A172 (cell line): Measurements from ENCODE around the gene NQO1. TPM values are rescaled to one million over a fixed set of nuclear protein-coding genes. Genes with fewer than 3 reads are reported as not detected.
A peak's percentile ranks its signal among the peaks of the same experiment; 100 is the strongest.
"Not testable (repeated sequence)": the region's sequence is repeated elsewhere in the genome, so short reads cannot be mapped to it uniquely, and the experiment has no call there.

Experiments
- DNase-seq: peaks from one replicate; pipeline ENCODE4 v3.0.0-alpha.2; 2015; ENCODE audit warnings: low spot score
- total RNA-seq: library from RNA; depleted of rRNA; stranded (reverse); fragments of >200 nt; shearing (Covaris generic); gene quantifications from 2 replicates; pipeline ENCODE4 v1.2.3, GENCODE V29; 2014; rRNA removed

Gene NQO1
- 350 and 386 TPM in 2 replicates for total RNA-seq

DNA sequence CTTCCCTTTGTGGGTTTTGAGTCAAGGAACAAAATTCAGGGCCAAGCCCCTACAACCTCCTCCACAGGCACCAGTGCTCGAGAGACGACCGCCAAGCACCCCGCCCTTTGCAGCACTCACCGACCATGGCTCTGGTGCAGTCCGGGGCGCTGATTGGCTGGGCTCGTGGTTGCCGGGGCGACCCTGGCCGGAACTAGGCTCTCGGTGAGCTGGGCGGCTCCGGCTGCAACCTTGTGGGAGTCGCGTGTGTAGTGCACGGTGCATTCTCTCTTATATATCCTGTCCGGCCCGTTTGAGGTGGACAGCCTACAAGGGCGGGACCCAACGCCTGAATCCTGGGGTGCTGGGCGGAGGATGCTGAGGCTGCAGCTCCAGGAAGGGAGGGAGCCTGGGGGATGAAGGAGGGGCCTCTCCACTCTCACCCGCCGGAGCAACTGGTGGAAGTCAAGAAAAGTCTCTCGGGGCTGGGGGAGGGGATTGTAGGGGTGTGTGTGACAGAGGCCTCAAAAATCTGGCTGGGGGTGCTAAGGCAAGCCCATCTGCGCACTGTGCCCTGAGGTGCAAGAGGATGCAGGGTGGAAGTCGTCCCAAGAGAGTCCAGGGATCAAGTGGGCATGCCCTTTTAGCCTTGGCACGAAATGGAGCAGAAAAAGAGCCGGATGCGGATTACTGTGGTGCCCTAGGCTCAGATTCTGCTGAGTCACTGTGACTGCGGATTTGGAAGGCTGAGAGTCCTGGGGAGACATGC lies at the start of gene NQO1:
Gene NQO1 (minus strand): TSS at position 248 of the 748 bp plus-strand sequence. CDS start 121 bp downstream, at position 127.
- DNase-seq, result peak; percentile 99

GRCh38 chr16:69775563-69775962 lies 49.2 kb upstream of the NQO1 start:
- DNase-seq, result no peak

GRCh38 chr16:69773260-69773947 lies 47.0 kb upstream of the NQO1 start:
- DNase-seq, result no peak

- no peak for DNase-seq
Observed at GRCh38 chr16:69771651-69771967, 45.2 kb upstream of the NQO1 start.

- no peak for DNase-seq
Observed at GRCh38 chr16:69769404-69769803, 43.0 kb upstream of the NQO1 start.

- DNase-seq, result no peak
Observed at GRCh38 chr16:69768666-69769065, 42.3 kb upstream of the NQO1 start.

DNA sequence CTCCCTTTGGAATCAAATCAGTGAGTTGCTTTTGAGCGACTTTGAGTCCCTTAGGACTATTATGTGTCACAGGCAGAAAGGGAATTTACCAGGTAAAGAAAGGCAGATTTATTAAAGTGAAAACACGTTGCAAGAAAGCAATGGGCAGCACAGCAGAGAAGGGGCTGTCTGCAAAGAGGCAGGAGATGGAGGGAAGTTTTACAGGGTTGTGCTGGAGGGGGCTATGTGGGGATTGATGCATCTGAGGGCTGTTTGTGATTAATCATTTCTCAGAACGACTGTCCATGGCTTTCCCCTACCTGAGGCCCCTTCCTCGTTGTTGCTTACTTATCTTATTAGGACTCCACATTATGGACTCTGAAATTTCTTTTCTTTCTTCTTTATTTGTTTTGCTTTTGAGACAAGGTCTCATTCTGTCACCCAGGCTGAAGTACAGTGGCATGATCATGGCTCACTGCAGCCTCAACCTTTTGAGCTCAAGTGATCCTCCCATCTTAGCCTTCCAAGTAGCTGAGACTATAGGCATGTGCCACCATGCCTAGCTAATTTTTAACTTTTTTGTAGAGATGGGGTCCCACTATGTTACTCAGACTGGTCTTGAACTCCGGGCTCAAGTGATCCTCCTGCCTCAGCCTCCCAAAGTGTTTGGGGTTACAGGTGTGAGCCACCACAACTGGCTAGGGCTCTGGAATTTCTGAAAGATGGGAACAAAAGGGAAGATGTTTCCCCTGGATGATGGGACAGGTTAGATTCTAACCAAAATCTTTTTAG lies 41.3 kb upstream of the NQO1 start:
- DNase-seq, result no peak

DNA sequence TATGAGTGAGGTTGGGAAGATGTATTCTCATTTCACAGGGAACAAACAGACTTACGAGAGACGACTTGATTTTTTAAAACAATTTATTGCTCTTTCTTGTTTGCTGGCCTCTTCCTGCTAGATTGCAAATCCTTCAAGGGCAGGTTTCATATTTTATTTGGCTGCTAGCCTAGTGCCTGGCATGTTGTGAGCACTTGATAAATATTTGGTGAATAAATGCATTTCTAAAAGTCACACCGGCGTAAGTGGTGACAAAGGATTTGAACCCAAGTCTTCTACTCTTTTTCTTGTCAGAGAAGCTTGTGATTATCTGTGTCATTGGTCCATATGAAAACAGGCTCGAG lies 37.2 kb upstream of the NQO1 start:
- DNase-seq, result no peak

DNA sequence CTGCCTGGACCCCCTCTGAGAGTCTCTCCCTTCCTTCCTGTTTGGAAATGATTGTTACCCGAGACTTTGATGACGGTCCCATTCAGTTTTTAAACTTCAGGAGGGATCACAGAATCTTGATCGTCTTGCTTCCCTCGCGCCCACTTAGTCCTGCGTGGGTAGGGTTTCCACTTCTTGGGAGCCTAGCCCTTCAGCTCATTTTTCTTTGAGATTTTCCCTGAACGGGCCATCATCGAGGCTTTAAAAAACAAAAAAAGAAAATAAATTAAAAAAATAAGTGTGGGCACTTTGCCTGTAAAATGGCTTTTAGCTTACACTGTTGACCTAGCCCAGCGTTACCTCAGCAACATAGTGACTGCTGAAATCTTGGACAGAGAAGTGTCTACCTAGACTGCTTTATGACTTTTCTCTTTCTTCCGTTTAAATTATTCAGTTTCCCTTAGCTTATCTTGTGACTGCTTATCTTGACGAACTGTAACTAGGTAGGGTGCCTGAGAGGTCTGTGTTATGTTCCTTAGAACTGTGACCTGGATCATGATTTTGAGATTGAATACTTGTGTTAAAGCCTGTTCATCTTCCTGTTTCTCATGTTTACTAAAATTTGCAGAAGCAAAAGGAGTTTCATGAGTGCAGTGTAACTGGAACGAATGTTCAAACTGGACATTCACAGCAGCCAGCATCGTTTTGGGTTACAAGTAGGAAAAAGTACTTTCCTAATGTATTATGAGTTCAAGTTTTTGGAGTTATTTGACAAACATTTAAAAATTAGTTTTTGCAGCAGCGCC lies 36.6 kb upstream of the NQO1 start:
- peak; percentile 35 for DNase-seq

GRCh38 chr16:69761983-69762813 lies 35.8 kb upstream of the NQO1 start, which contains the start of gene WWP2:
Gene WWP2 (plus strand): TSS chr16:69762332. CDS start chr16:69787011, 24,679 bp downstream.
- peak; percentile 58 for DNase-seq

GRCh38 chr16:69757375-69757774 lies 31.0 kb upstream of the NQO1 start:
- DNase-seq, result not testable (repeated sequence)

GRCh38 chr16:69756705-69757104 lies 30.3 kb upstream of the NQO1 start:
- no peak for DNase-seq

- peak; percentile 96 for DNase-seq
Observed at GRCh38 chr16:69754469-69755310, 28.3 kb upstream of the NQO1 start, which contains the start of gene NOB1. Gene NOB1 (minus strand): TSS chr16:69754926. CDS start chr16:69754910, 16 bp downstream.

DNA sequence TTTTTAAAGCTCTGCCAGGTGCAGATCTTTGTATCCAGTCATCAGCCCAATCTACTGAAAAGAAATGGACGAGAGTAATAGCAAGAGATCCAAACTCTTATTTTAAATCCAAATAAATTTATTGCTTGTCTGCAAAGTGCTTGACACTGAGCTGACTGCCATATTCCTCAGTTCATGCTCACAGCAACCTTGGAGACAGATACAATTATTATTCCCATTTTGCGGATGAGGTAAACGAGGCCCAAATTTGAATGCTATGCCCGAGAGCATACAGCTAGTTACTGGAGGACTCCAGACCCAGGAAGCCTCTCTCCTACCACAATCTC lies 27.7 kb upstream of the NQO1 start:
- no peak for DNase-seq

- DNase-seq, result no peak
Observed at GRCh38 chr16:69748694-69749345, 22.5 kb upstream of the NQO1 start.

GRCh38 chr16:69747115-69747514 lies 20.8 kb upstream of the NQO1 start:
- DNase-seq, result no peak

DNA sequence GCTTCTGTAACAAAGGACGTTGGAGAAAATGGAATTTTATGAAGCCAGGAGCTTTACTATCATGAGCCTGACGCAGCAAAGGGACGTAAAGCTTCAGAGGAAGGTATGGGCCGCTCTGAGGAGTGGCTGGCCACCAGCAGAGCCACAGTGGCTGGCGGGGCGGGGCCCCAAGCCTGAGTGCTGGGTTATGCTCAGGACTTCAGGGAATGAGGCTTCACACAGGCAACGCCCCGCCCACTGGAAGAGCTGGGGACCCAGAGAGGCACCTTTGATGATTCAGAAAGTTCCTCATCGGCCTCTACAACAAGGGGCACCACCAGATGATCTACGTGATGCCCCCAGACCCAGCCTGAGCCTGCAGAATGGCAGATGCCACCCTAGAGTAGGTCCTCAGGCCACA lies 19.6 kb upstream of the NQO1 start:
- DNase-seq, result no peak

DNA sequence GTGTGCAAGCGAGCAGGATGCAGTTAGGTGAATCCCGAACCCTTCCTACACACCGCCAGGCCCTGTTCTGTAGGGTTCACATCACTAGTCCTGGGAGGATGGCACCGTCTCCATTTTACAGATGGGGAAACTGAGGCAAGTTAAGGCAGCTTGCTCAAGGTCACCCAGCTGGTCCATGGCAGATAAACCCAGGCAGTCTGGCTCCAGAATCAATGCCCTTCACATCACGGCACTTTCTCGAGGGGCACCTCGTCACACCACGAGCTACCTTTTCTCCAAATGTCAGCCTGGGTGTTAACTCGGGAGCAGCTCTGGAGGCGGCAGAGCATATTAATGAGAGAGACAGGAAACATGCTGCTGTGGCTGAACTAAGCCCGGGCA lies 18.9 kb upstream of the NQO1 start:
- DNase-seq, result no peak
